ENCODE data around the gene MTHFD2. TPM values are rescaled to one million over a fixed set of nuclear protein-coding genes. Genes with fewer than 3 reads are reported as not detected.

MTHFD2 gene
- total RNA-seq (10 to 100 TPM; 37.3 to 38.1 TPM), polyA plus RNA-seq (1 to 10 TPM; 4.8 to 5.9 (median 5.4) TPM), total RNA-seq (32.6 to 515 (median 51.8) reads per million in 6 experiments)

GRCh38 chr2:74198461-74199274, at the start of gene MTHFD2:
Gene MTHFD2, plus strand, starts transcription at chr2:74198615. Its CDS starts 27 bp downstream, at chr2:74198642.
- Mint-ChIP-seq H3K4me3 (peak within 1 kb of the TSS; percentile 95 to 100 (median 98)), H3K27ac (peak within 1 kb of the TSS; percentile 97 to 99 (median 99)), H3K27me3 (peaks cover 0 to 3% (median 0%) of the 10 kb centered on the region in 5 donors), H3K9me3 (no peaks in the 10 kb centered on the region), H3K4me1 (peaks cover 16 to 33% (median 25%) of the 10 kb centered on the region in 4 donors), H3K36me3 (peaks cover 0 to 5% (median 0%) of the 10 kb centered on the region in 3 donors)
- peak; percentile 86 to 88 for ATAC-seq
- DNase-seq: peak; percentile 79 to 93 (median 85)
- POLR2A ChIA-PET: interaction anchor here (0.6 to 5.8 kb wide), 16 partner anchors 9 to 461 kb away, joined by 3 to 80 read pairs (median 4); partner anchors contain the start of genes BOLA3, MOB1A, STAMBP and TPRKB

DNA sequence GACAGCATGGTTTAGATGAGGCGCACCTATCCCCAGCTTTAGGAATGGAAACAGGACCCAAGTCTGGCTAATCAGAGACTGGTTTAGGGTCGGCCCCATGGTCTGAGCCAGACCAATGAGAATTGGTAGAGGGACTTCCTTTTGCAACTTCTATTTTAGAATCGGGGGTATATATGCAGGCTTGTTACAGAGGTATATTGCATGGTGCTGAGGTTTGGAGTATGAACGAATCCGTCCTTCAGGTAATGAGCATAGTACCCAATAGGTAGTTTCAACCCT, 49.2 kb upstream of the MTHFD2 start:
- Mint-ChIP-seq H3K4me3 (peak overlapping the region in 3 of 10 donors; percentile 1 to 44 (median 2)), H3K9me3 (no peaks in the 10 kb centered on the region), H3K36me3 (peaks cover 0 to 35% (median 0%) of the 10 kb centered on the region in 3 donors), H3K27me3 (no peaks in the 10 kb centered on the region), H3K4me1 (peaks cover 0 to 4% (median 2%) of the 10 kb centered on the region in 4 donors), H3K27ac (peak overlapping the region in 6 of 10 donors; percentile 2 to 56 (median 30))
- DNase-seq: no peak
- no peak for ATAC-seq
- POLR2A ChIA-PET: interaction anchor here (1.0 to 6.7 kb wide), 4 partner anchors 22 to 412 kb away, joined by 3 to 43 read pairs (median 4); partner anchors contain the start of genes MOB1A and TPRKB

GRCh38 chr2:74149570-74150319, 48.7 kb upstream of the MTHFD2 start:
- Mint-ChIP-seq H3K9me3 (no peaks in the 10 kb centered on the region), H3K36me3 (peaks cover 0 to 37% (median 0%) of the 10 kb centered on the region in 3 donors), H3K4me3 (peak overlapping the region in 4 of 10 donors; percentile 1 to 44 (median 20)), H3K27me3 (no peaks in the 10 kb centered on the region), H3K4me1 (peaks cover 0 to 4% (median 2%) of the 10 kb centered on the region in 4 donors), H3K27ac (peak overlapping the region in 7 of 10 donors; percentile 2 to 73 (median 32))
- no peak for ATAC-seq
- no peak for DNase-seq
- POLR2A ChIA-PET: interaction anchor here (0.7 to 6.7 kb wide), 5 partner anchors 21 to 413 kb away, joined by 3 to 43 read pairs (median 5); partner anchors contain the start of genes MOB1A and TPRKB

DNA sequence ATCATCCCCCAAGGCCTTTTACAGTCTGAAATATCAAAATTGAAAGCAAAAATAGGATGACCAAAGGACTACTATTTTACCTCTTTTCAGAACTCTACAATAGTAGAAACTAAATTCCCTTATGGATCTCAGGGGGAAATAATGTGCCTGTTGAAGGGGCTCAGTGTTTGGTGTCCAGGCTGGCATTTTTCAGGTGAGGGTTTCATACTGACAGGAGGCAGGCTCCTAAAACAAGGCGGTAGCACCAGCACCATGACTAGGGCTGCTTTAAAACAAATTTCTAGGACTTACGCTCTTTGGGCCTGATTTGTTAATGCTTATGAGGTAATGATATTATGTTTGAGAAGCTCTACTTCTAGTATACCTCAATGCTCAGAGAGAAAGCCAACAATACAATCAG, 45.5 kb upstream of the MTHFD2 start:
- Mint-ChIP-seq H3K27ac (peak overlapping the region in 1 of 10 donors; percentile 42), H3K4me3 (no peak overlapping the region), H3K36me3 (peaks cover 0 to 67% (median 0%) of the 10 kb centered on the region in 3 donors), H3K4me1 (peaks cover 0 to 3% (median 0%) of the 10 kb centered on the region in 4 donors), H3K9me3 (no peaks in the 10 kb centered on the region), H3K27me3 (no peaks in the 10 kb centered on the region)
- POLR2A ChIA-PET: interaction anchor here (0.6 kb wide), 1 partner anchor 210 kb away, joined by 6 read pairs; no protein-coding TSS in a partner anchor
- no peak for DNase-seq
- ATAC-seq: no peak

GRCh38 chr2:74155830-74156229, 42.6 kb upstream of the MTHFD2 start:
- H3K36me3 Mint-ChIP-seq: peaks cover 0 to 91% (median 3%) of the 10 kb centered on the region in 3 donors

DNA sequence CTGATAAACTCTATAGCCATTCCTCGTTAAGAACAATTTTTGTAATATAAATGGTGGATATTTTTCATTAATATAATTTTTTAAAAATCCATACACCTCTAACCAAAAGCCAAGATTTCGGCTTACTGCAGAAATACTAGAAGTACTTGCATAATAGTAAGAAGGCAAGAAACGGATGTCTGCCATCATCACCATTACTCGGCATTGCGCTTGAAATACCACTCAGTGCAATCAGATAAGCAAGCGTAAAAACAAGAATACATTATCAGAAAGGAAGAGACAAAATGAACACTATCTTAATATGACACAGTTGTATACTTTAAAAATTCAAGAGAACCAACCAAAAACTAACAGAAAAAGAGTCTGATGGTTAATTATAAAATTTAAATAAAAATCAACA, 35.5 kb upstream of the MTHFD2 start:
- ATAC-seq (no peak), DNase-seq (no peak)
- Mint-ChIP-seq H3K27ac (no peak overlapping the region), H3K4me1 (peaks cover 0 to 24% (median 5%) of the 10 kb centered on the region in 4 donors), H3K4me3 (no peak overlapping the region), H3K36me3 (peaks cover 16 to 94% (median 21%) of the 10 kb centered on the region in 3 donors), H3K27me3 (no peaks in the 10 kb centered on the region), H3K9me3 (peaks cover 0 to 4% (median 0%) of the 10 kb centered on the region in 9 donors)
- POLR2A ChIA-PET: interaction anchor here (4.2 kb wide), 1 partner anchor 15 kb away, joined by 14 read pairs; the partner anchor contains the start of gene MOB1A

More at GRCh38 chr2:74155830-74156229, 42.6 kb upstream of the MTHFD2 start:
- DNase-seq (no peak), ATAC-seq (no peak)
- Mint-ChIP-seq H3K27me3 (no peaks in the 10 kb centered on the region), H3K4me1 (peaks cover 0 to 10% (median 2%) of the 10 kb centered on the region in 4 donors), H3K9me3 (no peaks in the 10 kb centered on the region), H3K27ac (no peak overlapping the region), H3K4me3 (no peak overlapping the region)
- POLR2A ChIA-PET: no interaction called here

DNA sequence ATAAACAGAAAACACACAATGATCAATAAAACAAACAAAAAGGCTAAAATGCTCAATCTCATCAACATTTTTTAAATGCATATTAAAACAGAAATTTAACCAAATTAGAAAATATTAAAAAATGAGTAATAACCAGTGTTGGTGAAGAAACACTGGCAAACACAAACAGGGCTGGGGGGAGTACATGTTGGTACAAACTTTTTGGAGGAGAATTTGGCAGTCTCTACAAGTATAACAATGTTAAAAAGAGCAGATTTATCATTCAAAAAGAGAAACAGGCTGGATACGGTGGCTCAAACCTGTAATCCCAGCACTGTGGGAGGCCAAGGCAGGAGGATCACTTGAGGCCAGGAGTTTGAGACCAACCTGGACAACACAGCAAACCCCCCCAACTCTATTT, 33.7 kb upstream of the MTHFD2 start:
- H3K4me1 Mint-ChIP-seq: peaks cover 0 to 20% (median 7%) of the 10 kb centered on the region in 4 donors
- DNase-seq: no peak
- H3K9me3 Mint-ChIP-seq: peaks cover 0 to 4% (median 0%) of the 10 kb centered on the region in 9 donors
- H3K27ac Mint-ChIP-seq: no peak overlapping the region
- H3K36me3 Mint-ChIP-seq: peaks cover 16 to 92% (median 26%) of the 10 kb centered on the region in 3 donors
- H3K4me3 Mint-ChIP-seq: no peak overlapping the region
- no peak for ATAC-seq
- no peaks in the 10 kb centered on the region for H3K27me3 Mint-ChIP-seq
- POLR2A ChIA-PET: interaction anchor here (4.2 kb wide), 1 partner anchor 14 kb away, joined by 14 read pairs; the partner anchor contains the start of gene MOB1A

GRCh38 chr2:74168739-74169138, 29.7 kb upstream of the MTHFD2 start:
- peaks cover 11 to 25% (median 20%) of the 10 kb centered on the region in 4 donors for H3K4me1 Mint-ChIP-seq
- H3K9me3 Mint-ChIP-seq: peaks cover 0 to 4% (median 0%) of the 10 kb centered on the region in 9 donors
- no peak for DNase-seq
- H3K27ac Mint-ChIP-seq: peak overlapping the region in 1 of 10 donors; percentile 44
- H3K27me3 Mint-ChIP-seq: no peaks in the 10 kb centered on the region
- no peak overlapping the region for H3K4me3 Mint-ChIP-seq
- POLR2A ChIA-PET: interaction anchor here (1.0 kb wide), 1 partner anchor 10 kb away, joined by 5 read pairs; the partner anchor contains the start of gene MOB1A
- no peak for ATAC-seq
- H3K36me3 Mint-ChIP-seq: peaks cover 15 to 82% (median 29%) of the 10 kb centered on the region in 3 donors

DNA sequence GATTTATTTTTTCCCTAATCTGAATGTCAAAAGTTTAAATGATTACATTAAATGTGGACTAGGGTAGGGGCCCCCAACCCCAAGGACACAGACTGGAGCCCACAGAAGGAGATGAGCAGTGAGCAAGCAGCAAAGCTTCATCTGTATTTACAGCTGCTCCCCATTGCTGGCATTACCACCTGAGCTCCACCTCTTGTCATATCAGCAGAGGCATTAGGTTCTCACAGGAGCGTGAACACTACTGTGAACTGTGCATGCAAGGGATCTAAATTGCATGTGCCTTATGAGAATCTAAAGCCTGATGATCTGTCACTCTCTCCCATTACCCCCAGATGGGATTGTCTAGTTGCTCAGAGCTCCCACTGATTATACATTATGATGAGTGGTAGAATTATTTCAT, 23.5 kb upstream of the MTHFD2 start:
- POLR2A ChIA-PET: no interaction called here
- H3K9me3 Mint-ChIP-seq: no peaks in the 10 kb centered on the region
- ATAC-seq (no peak), DNase-seq (no peak)
- H3K4me1 Mint-ChIP-seq: peaks cover 10 to 64% (median 48%) of the 10 kb centered on the region in 4 donors
- peak overlapping the region in 6 of 10 donors; percentile 3 to 58 (median 22) for H3K27ac Mint-ChIP-seq
- no peaks in the 10 kb centered on the region for H3K27me3 Mint-ChIP-seq
- peaks cover 0 to 47% (median 8%) of the 10 kb centered on the region in 3 donors for H3K36me3 Mint-ChIP-seq
- H3K4me3 Mint-ChIP-seq: peak overlapping the region; percentile 6 to 95 (median 70)

GRCh38 chr2:74177696-74178095, 20.7 kb upstream of the MTHFD2 start:
- POLR2A ChIA-PET: interaction anchor here (1.0 to 2.8 kb wide), 18 partner anchors 13 to 441 kb away, joined by 3 to 80 read pairs (median 7); partner anchors contain the start of genes BOLA3, DGUOK, MTHFD2 and STAMBP
- H3K4me1 Mint-ChIP-seq: peaks cover 6 to 60% (median 39%) of the 10 kb centered on the region in 4 donors
- peak overlapping the region; percentile 82 to 98 (median 96) for H3K27ac Mint-ChIP-seq
- H3K27me3 Mint-ChIP-seq: no peaks in the 10 kb centered on the region
- no peak for DNase-seq
- ATAC-seq: no peak
- peaks cover 0 to 23% (median 5%) of the 10 kb centered on the region in 3 donors for H3K36me3 Mint-ChIP-seq
- H3K9me3 Mint-ChIP-seq: no peaks in the 10 kb centered on the region
- H3K4me3 Mint-ChIP-seq: peak overlapping the region; percentile 82 to 95 (median 91)

- Mint-ChIP-seq H3K9me3 (no peaks in the 10 kb centered on the region), H3K36me3 (peaks cover 0 to 20% (median 5%) of the 10 kb centered on the region in 3 donors), H3K27ac (peak within 1 kb of the TSS; percentile 82 to 98 (median 96)), H3K27me3 (no peaks in the 10 kb centered on the region), H3K4me3 (peak within 1 kb of the TSS; percentile 82 to 95 (median 91)), H3K4me1 (peaks cover 6 to 55% (median 34%) of the 10 kb centered on the region in 4 donors)
- ATAC-seq (peak; percentile 90 to 91), DNase-seq (peak; percentile 94 to 98 (median 97))
- POLR2A ChIA-PET: interaction anchor here (0.5 to 2.8 kb wide), 34 partner anchors 10 to 944 kb away, joined by 3 to 80 read pairs (median 4); partner anchors contain the start of genes BOLA3, CCT7, DGUOK and FBXO41
Observed at GRCh38 chr2:74178211-74179062, 20.0 kb upstream of the MTHFD2 start, which contains the start of gene MOB1A. Gene MOB1A, minus strand, starts transcription at chr2:74178879. Its CDS starts 205 bp downstream, at chr2:74178674.

Data from naive thymus-derived CD8-positive, alpha-beta T cell (primary cell).